IPS-15b (cell line): Measurements from ENCODE around the gene MTF2.
A peak's percentile ranks its signal among the peaks of the same experiment; 100 is the strongest.
"Not testable (repeated sequence)": the region's sequence is repeated elsewhere in the genome, so short reads cannot be mapped to it uniquely, and the experiment has no call there.

Experiments
- H3K27me3 ChIP-seq: one replicate; pipeline ENCODE4 v1.6.1; 2013; ENCODE audit warnings: low read length; ENCODE audit not compliant: control insufficient read depth, insufficient read depth
- H3K36me3 ChIP-seq: one replicate; pipeline ENCODE4 v1.6.1; 2013; ENCODE audit warnings: low read length; ENCODE audit not compliant: control insufficient read depth, insufficient read depth
- H3K4me1 ChIP-seq: one replicate; pipeline ENCODE4 v1.6.1; 2013; ENCODE audit warnings: mild to moderate bottlenecking, low read length; ENCODE audit not compliant: control insufficient read depth, insufficient read depth
- H3K4me3 ChIP-seq: one replicate; pipeline ENCODE4 v1.5.1; 2013; ENCODE audit warnings: low read depth, low read length
- H3K9ac ChIP-seq: one replicate; pipeline ENCODE4 v1.6.1; 2013; ENCODE audit warnings: low read depth, mild to moderate bottlenecking, low read length
- H3K9me3 ChIP-seq: one replicate; pipeline ENCODE4 v1.6.1; 2013; ENCODE audit warnings: mild to moderate bottlenecking, low read length; ENCODE audit not compliant: control insufficient read depth, insufficient read depth

MTF2 gene

DNA sequence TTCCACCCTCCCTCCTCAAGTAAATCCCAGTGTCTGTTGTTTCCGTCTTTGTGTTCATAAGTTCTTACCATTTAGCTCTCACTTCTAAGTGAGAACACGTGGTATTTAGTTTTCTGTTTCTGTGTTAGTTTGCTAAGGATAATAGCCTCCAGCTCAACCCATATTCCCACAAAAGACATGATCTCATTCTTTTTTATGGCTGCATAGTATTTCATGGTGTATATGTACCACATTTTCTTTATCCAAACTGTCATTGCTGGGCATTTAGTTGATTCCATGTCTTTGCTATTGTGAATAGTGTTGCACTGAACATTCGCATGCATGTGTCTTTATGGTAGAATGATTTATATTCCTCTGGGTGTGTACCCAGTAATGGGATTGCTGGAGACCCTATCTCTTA, 95.6 kb downstream of the MTF2 start:
- H3K9ac ChIP-seq, H3K36me3 ChIP-seq, H3K4me3 ChIP-seq, H3K9me3 ChIP-seq, H3K27me3 ChIP-seq, H3K4me1 ChIP-seq: not testable (repeated sequence)

GRCh38 chr1:93177991-93178390, 98.9 kb downstream of the MTF2 start:
- Histone ChIP-seq H3K27me3 (no peaks in the 10 kb centered on the region), H3K9ac (no peak overlapping the region), H3K4me1 (peaks cover 6% of the 10 kb centered on the region), H3K4me3 (peak overlapping the region; percentile 97), H3K36me3 (no peaks in the 10 kb centered on the region), H3K9me3 (no peaks in the 10 kb centered on the region)

DNA sequence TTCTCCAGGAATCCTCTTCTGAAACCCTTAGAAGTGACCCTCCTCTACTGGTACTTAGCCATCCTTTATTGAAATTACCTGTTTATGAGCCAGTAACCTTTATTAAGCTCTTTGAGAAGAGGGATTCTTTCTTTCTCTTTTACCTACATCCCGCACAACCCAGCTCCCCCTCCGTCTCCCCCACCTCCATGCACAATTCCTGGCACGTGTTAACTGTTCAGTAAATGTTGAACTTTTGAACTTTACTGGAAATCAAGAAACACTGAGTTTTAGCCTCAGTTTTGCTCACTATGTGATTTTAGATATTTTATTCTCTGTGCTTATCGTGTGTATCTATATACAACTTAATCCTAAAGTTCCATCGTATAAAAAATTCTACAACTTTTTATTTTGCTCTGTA, 99.3 kb downstream of the MTF2 start:
- Histone ChIP-seq H3K9me3 (no peaks in the 10 kb centered on the region), H3K4me1 (peaks cover 6% of the 10 kb centered on the region), H3K9ac (no peak overlapping the region), H3K4me3 (peak overlapping the region; percentile 97), H3K36me3 (no peaks in the 10 kb centered on the region), H3K27me3 (no peaks in the 10 kb centered on the region)

- Histone ChIP-seq H3K9me3 (no peaks in the 10 kb centered on the region), H3K4me1 (peaks cover 6% of the 10 kb centered on the region), H3K36me3 (no peaks in the 10 kb centered on the region), H3K4me3 (peak within 1 kb of the TSS; percentile 97), H3K9ac (peak within 1 kb of the TSS; percentile 74), H3K27me3 (no peaks in the 10 kb centered on the region)
These were observed 101.0 kb downstream of the MTF2 start, which contains the start of gene TMED5 for GRCh38 chr1:93179886-93180722. Gene TMED5, minus strand, starts transcription at chr1:93180413. Its CDS starts 171 bp downstream, at chr1:93180242.

GRCh38 chr1:93180723-93181613, 101.9 kb downstream of the MTF2 start, which contains the start of gene CCDC18:
Gene CCDC18, plus strand, starts transcription at chr1:93180724. Its CDS starts 2,638 bp downstream, at chr1:93183362.
- no peaks in the 10 kb centered on the region for H3K36me3 ChIP-seq
- peak within 1 kb of the TSS; percentile 74 for H3K9ac ChIP-seq
- no peaks in the 10 kb centered on the region for H3K9me3 ChIP-seq
- H3K27me3 ChIP-seq = no peaks in the 10 kb centered on the region
- H3K4me1 ChIP-seq = peaks cover 6% of the 10 kb centered on the region
- peak within 1 kb of the TSS; percentile 97 for H3K4me3 ChIP-seq

DNA sequence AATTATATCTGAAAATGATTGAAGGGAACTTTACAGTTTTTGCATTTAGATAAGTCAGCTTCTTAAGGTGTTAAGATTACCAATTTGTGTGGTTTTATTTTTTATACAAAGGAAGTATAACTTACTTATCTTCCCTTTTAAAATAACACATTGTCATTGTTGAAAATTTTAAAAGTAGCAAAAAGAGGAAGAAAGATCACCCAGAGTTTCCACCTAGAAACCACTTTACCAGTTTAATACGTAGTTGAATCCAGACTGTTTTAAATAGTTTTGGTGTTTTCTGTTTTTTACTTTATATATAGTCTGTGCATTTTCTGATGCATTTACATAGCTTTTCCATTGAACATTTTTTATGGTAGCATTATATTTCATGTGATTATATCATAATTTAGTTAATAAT, 107.6 kb downstream of the MTF2 start:
- H3K4me1 ChIP-seq = no peaks in the 10 kb centered on the region
- H3K36me3 ChIP-seq = no peaks in the 10 kb centered on the region
- no peaks in the 10 kb centered on the region for H3K9me3 ChIP-seq
- H3K9ac ChIP-seq = no peak overlapping the region
- H3K4me3 ChIP-seq = no peak overlapping the region
- H3K27me3 ChIP-seq = no peaks in the 10 kb centered on the region
